Thymus (tissue), 11 donors: ENCODE results near the gene ASH1L. TPM values are rescaled to one million over a fixed set of nuclear protein-coding genes. Genes with fewer than 3 reads are reported as not detected.
A peak's percentile ranks its signal among the peaks of the same experiment; 100 is the strongest.
"Not testable (repeated sequence)": the region's sequence is repeated elsewhere in the genome, so short reads cannot be mapped to it uniquely, and the experiment has no call there.

Experiments
- DNase-seq, 9 donors: peaks; one replicate each; pipeline ENCODE4 v3.0.0-alpha.2; 2013; ENCODE audit warnings: low spot score in 9 of 9, low read depth in 6 of 9, missing footprints in 1 of 9
- H3K27ac ChIP-seq, 2 donors: one replicate each; pipeline ENCODE4 v1.5.1; 2013; ENCODE audit warnings: control low read depth in 1 of 2, low read depth in 1 of 2, low read length in 1 of 2, mild to moderate bottlenecking in 1 of 2, moderate library complexity in 1 of 2
- H3K27me3 ChIP-seq, 2 donors: one replicate each; pipeline ENCODE4 v1.5.1; 2013; ENCODE audit warnings: low read length in 1 of 2; ENCODE audit not compliant: control insufficient read depth in 2 of 2, insufficient read depth in 1 of 2
- H3K36me3 ChIP-seq, 2 donors: one replicate each; pipeline ENCODE4 v1.5.1; 2013; ENCODE audit warnings: low read length in 1 of 2, mild to moderate bottlenecking in 1 of 2, moderate library complexity in 1 of 2; ENCODE audit not compliant: control insufficient read depth in 2 of 2, insufficient read depth in 2 of 2
- H3K4me1 ChIP-seq, 2 donors: one replicate each; pipeline ENCODE4 v1.5.1; 2013; ENCODE audit warnings: low read length in 2 of 2; ENCODE audit not compliant: control insufficient read depth in 2 of 2, insufficient read depth in 2 of 2
- H3K4me3 ChIP-seq, 2 donors: one replicate each; pipeline ENCODE4 v1.5.1; 2013; ENCODE audit warnings: low read length in 2 of 2, control low read depth in 1 of 2, mild to moderate bottlenecking in 1 of 2
- H3K9me3 ChIP-seq, 2 donors: one replicate each; pipeline ENCODE4 v1.5.1; 2013; ENCODE audit warnings: low read length in 1 of 2, mild to moderate bottlenecking in 1 of 2; ENCODE audit not compliant: control insufficient read depth in 2 of 2, insufficient read depth in 1 of 2
- WGBS: extraction: QIAGEN DNeasy Blood & Tissue Kit; methylation state at CpG from one replicate; pipeline ENCODE4 v1.1.7; 2013; 5-methylcytosine and 5-hydroxymethylcytosine counted together
- polyA plus RNA-seq: library from polyadenylated mRNA; stranded (reverse); fragments of 200-250 nt; gene quantifications from one replicate; pipeline ENCODE4 v1.2.3, GENCODE V29; 2013
- total RNA-seq: library from RNA; stranded (reverse); fragments of 120-200 nt; gene quantifications from one replicate; pipeline ENCODE4 v1.2.4, GENCODE V29; 2013
- donor health status: healthy.

ASH1L gene
- total and polyA plus RNA-seq, 2 donors: 6.3 to 20.7 TPM

GRCh38 chr1:155410931-155411330 lies 151.7 kb downstream of the ASH1L start:
- Histone ChIP-seq H3K27ac (no peak overlapping the region), H3K9me3 (no peaks in the 10 kb centered on the region), H3K27me3 (no peaks in the 10 kb centered on the region), H3K4me1 (peaks cover 0 to 6% of the 10 kb centered on the region in 2 donors), H3K36me3 (peaks cover 12 to 39% of the 10 kb centered on the region in 2 donors), H3K4me3 (no peak overlapping the region)
- WGBS: 98% methylated on average over 1 of the region's 1 CpG
- DNase-seq: no peak

GRCh38 chr1:155396874-155397476 lies 165.6 kb downstream of the ASH1L start:
- Histone ChIP-seq H3K36me3 (peaks cover 18 to 41% of the 10 kb centered on the region in 2 donors), H3K27me3 (no peaks in the 10 kb centered on the region), H3K27ac (no peak overlapping the region), H3K4me1 (no peaks in the 10 kb centered on the region), H3K9me3 (no peaks in the 10 kb centered on the region), H3K4me3 (no peak overlapping the region)
- WGBS: 97% methylated on average over 12 of the region's 12 CpGs
- no peak for DNase-seq

- Histone ChIP-seq H3K27ac (no peak overlapping the region), H3K4me3 (no peak overlapping the region), H3K4me1 (no peaks in the 10 kb centered on the region), H3K27me3 (no peaks in the 10 kb centered on the region), H3K9me3 (peaks cover 0 to 5% of the 10 kb centered on the region in 2 donors), H3K36me3 (peaks cover 33 to 61% of the 10 kb centered on the region in 2 donors)
- 98% methylated on average over 5 of the region's 5 CpGs for WGBS
- no peak for DNase-seq
These were observed 169.6 kb downstream of the ASH1L start for GRCh38 chr1:155392898-155393411.

- DNase-seq: no peak
- Histone ChIP-seq H3K27me3 (no peaks in the 10 kb centered on the region), H3K9me3 (peaks cover 0 to 13% of the 10 kb centered on the region in 2 donors), H3K4me1 (no peaks in the 10 kb centered on the region), H3K4me3 (no peak overlapping the region), H3K36me3 (peaks cover 45 to 71% of the 10 kb centered on the region in 2 donors), H3K27ac (no peak overlapping the region)
These were observed 172.8 kb downstream of the ASH1L start for GRCh38 chr1:155389826-155390225.

- H3K9me3 ChIP-seq, H3K4me3 ChIP-seq, H3K27me3 ChIP-seq, H3K4me1 ChIP-seq, DNase-seq, H3K27ac ChIP-seq: not testable (repeated sequence)
- peaks cover 35 to 43% of the 10 kb centered on the region in 2 donors for H3K36me3 ChIP-seq
- 86% methylated on average over 5 of the region's 5 CpGs for WGBS
These were observed 176.8 kb downstream of the ASH1L start for GRCh38 chr1:155385836-155386235.

GRCh38 chr1:155383406-155383805 lies 179.2 kb downstream of the ASH1L start:
- Histone ChIP-seq H3K27me3 (no peaks in the 10 kb centered on the region), H3K27ac (no peak overlapping the region), H3K4me3 (no peak overlapping the region), H3K9me3 (peaks cover 0 to 9% of the 10 kb centered on the region in 2 donors), H3K4me1 (no peaks in the 10 kb centered on the region), H3K36me3 (peaks cover 28 to 37% of the 10 kb centered on the region in 2 donors)
- no peak for DNase-seq
- 100% methylated on average over 1 of the region's 1 CpG for WGBS

- peak overlapping the region in 1 of 2 donors; percentile 22 for H3K27ac ChIP-seq
- DNase-seq: peak in 7 of 9 donors; percentile 6 to 58 (median 16)
- no peak overlapping the region for H3K4me3 ChIP-seq
These were observed 182.9 kb downstream of the ASH1L start for GRCh38 chr1:155379631-155380090.

GRCh38 chr1:155379180-155379579 lies 183.4 kb downstream of the ASH1L start:
- H3K36me3 ChIP-seq: peaks cover 27 to 39% of the 10 kb centered on the region in 2 donors
- WGBS: 94% methylated on average over 3 of the region's 3 CpGs

More at GRCh38 chr1:155379631-155380090, 182.9 kb downstream of the ASH1L start:
- Histone ChIP-seq H3K36me3 (peaks cover 25 to 37% of the 10 kb centered on the region in 2 donors), H3K9me3 (no peaks in the 10 kb centered on the region), H3K4me1 (peaks cover 0 to 3% of the 10 kb centered on the region in 2 donors), H3K27me3 (no peaks in the 10 kb centered on the region)

GRCh38 chr1:155360051-155360450 lies 202.6 kb downstream of the ASH1L start:
- no peak overlapping the region for H3K4me3 ChIP-seq
- 100% methylated on average over 1 of the region's 1 CpG for WGBS
- DNase-seq: no peak
- H3K9me3 ChIP-seq: no peaks in the 10 kb centered on the region
- no peaks in the 10 kb centered on the region for H3K4me1 ChIP-seq
- H3K27ac ChIP-seq: no peak overlapping the region
- H3K36me3 ChIP-seq: peaks cover 42 to 62% of the 10 kb centered on the region in 2 donors
- no peaks in the 10 kb centered on the region for H3K27me3 ChIP-seq

More at GRCh38 chr1:155379180-155379579, 183.4 kb downstream of the ASH1L start:
- DNase-seq: no peak
- H3K4me3 ChIP-seq: no peak overlapping the region
- peaks cover 0 to 3% of the 10 kb centered on the region in 2 donors for H3K4me1 ChIP-seq
- H3K27me3 ChIP-seq: no peaks in the 10 kb centered on the region
- no peaks in the 10 kb centered on the region for H3K9me3 ChIP-seq
- peak overlapping the region in 1 of 2 donors; percentile 22 for H3K27ac ChIP-seq
